ENCODE data around the gene OR2M4.

GRCh38 chr1:248183996-248184395 is 47.2 kb upstream of the OR2M4 start:
- no peak for TF ChIP-seq POLR2A (IDR thresholded peaks at IDR 0.05)
- TF ChIP-seq, protein P1, sequence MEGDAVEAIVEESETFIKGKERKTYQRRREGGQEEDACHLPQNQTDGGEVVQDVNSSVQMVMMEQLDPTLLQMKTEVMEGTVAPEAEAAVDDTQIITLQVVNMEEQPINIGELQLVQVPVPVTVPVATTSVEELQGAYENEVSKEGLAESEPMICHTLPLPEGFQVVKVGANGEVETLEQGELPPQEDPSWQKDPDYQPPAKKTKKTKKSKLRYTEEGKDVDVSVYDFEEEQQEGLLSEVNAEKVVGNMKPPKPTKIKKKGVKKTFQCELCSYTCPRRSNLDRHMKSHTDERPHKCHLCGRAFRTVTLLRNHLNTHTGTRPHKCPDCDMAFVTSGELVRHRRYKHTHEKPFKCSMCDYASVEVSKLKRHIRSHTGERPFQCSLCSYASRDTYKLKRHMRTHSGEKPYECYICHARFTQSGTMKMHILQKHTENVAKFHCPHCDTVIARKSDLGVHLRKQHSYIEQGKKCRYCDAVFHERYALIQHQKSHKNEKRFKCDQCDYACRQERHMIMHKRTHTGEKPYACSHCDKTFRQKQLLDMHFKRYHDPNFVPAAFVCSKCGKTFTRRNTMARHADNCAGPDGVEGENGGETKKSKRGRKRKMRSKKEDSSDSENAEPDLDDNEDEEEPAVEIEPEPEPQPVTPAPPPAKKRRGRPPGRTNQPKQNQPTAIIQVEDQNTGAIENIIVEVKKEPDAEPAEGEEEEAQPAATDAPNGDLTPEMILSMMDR (IDR thresholded peaks at IDR 0.05), result no peak
